Fibroblast of lung (primary cell): Measurements from ENCODE around the gene TPRG1L. TPM values are rescaled to one million over a fixed set of nuclear protein-coding genes. Genes with fewer than 3 reads are reported as not detected.

Experiments used
- DNase-seq, 2 donors: peaks; one replicate each; pipeline versions ENCODE4 v3.0.0 to v3.0.0-alpha.2; 2010; ENCODE audit warnings: low read depth in 2 of 2
- H2AFZ ChIP-seq: 2 replicates; pipeline ENCODE4 v1.5.1; 2012; ENCODE audit warnings: low read length, control low read depth, inconsistent platforms
- H3K27ac ChIP-seq: 2 replicates; pipeline ENCODE4 v1.5.1; 2011; ENCODE audit warnings: low read length, control low read depth; ENCODE audit not compliant: insufficient read depth
- H3K27me3 ChIP-seq: 2 replicates; pipeline ENCODE4 v1.5.1; 2011; ENCODE audit warnings: mild to moderate bottlenecking, low read length; ENCODE audit not compliant: control insufficient read depth, insufficient read depth
- H3K36me3 ChIP-seq: 2 replicates; pipeline ENCODE4 v1.5.1; 2011; ENCODE audit warnings: low read length; ENCODE audit not compliant: control insufficient read depth, insufficient read depth
- H3K4me1 ChIP-seq: 2 replicates; pipeline ENCODE4 v1.5.1; 2011; ENCODE audit warnings: low read length; ENCODE audit not compliant: control insufficient read depth, insufficient read depth; ENCODE audit errors: extremely low read depth
- H3K4me2 ChIP-seq: 2 replicates; pipeline ENCODE4 v1.5.1; 2011; ENCODE audit warnings: low read length, control low read depth; ENCODE audit not compliant: insufficient read depth; ENCODE audit errors: extremely low read depth
- H3K4me3 ChIP-seq, 4 experiments: fragments of 200-600 bp in 1 of 4; sonication (generic) in 1 of 4; replicated peaks in 1 of 4; 2 replicates each; pipeline ENCODE4 v1.5.1; 2011 to 2016; ENCODE audit warnings: low read length in 4 of 4, low read depth in 3 of 4, mild to moderate bottlenecking in 3 of 4, control low read depth in 2 of 4, inconsistent platforms in 1 of 4, mixed read lengths in 1 of 4; ENCODE audit not compliant: insufficient read depth in 1 of 4; ENCODE audit errors: control extremely low read depth in 1 of 4
- H3K79me2 ChIP-seq: 2 replicates; pipeline ENCODE4 v1.5.1; 2012; ENCODE audit warnings: mild to moderate bottlenecking, low read length, inconsistent platforms; ENCODE audit not compliant: control insufficient read depth, insufficient read depth
- H3K9ac ChIP-seq: 2 replicates; pipeline ENCODE4 v1.5.1; 2011; ENCODE audit warnings: mild to moderate bottlenecking, low read length, control low read depth; ENCODE audit not compliant: insufficient read depth
- H3K9me3 ChIP-seq: 2 replicates; pipeline ENCODE4 v1.5.1; 2012; ENCODE audit warnings: low read depth, low read length; ENCODE audit not compliant: control insufficient read depth, insufficient read depth
- H4K20me1 ChIP-seq: 2 replicates; pipeline ENCODE4 v1.5.1; 2011; ENCODE audit warnings: low read length; ENCODE audit not compliant: control insufficient read depth, insufficient read depth; ENCODE audit errors: extremely low read depth
- CTCF ChIP-seq, 2 donors: IDR thresholded peaks in 1 of 2; conservative IDR thresholded peaks in 1 of 2; 1 replicate in 1 of 2; 2 replicates in 1 of 2; pipeline ENCODE4 v1.5.1; 2011 to 2012; ENCODE audit warnings: low read length in 2 of 2, control low read depth in 1 of 2, inconsistent platforms in 1 of 2, low read depth in 1 of 2, mild to moderate bottlenecking in 1 of 2
- EZH2 ChIP-seq: IDR thresholded peaks from 2 replicates; pipeline ENCODE4 v1.5.1; 2012; ENCODE audit warnings: low read length, control low read depth, mild to moderate bottlenecking; ENCODE audit errors: missing control alignments
- polyA plus RNA-seq, 2 donors: library from polyadenylated mRNA; depleted of rRNA in 1 of 2; stranded (reverse) in 1 of 2; unstranded in 1 of 2; fragments of >200 nt; gene quantifications; 2 replicates each; pipeline ENCODE4 v1.2.1, GENCODE V29; 2011 to 2012; ENCODE audit warnings: missing spikeins in 1 of 2
- total RNA-seq: library from RNA; depleted of rRNA; stranded (reverse); fragments of >200 nt; gene quantifications from 2 replicates; pipeline ENCODE4 v1.2.1, GENCODE V29; 2014

TPRG1L gene
- total and polyA plus RNA-seq, 2 donors (not counting 1 experiment from before 2014, with no cell fraction given), result 22.3 to 56.7 TPM

- Histone ChIP-seq H3K4me2 (no peak overlapping the region), H3K27ac (no peak overlapping the region), H3K9ac (no peak overlapping the region), H4K20me1 (no peaks in the 10 kb centered on the region), H3K9me3 (no peaks in the 10 kb centered on the region), H3K27me3 (peaks cover 40% of the 10 kb centered on the region), H3K36me3 (no peaks in the 10 kb centered on the region), H3K79me2 (no peaks in the 10 kb centered on the region), H3K4me3 (no peak overlapping the region), H2AFZ (no peak overlapping the region), H3K4me1 (no peaks in the 10 kb centered on the region)
- no peak for DNase-seq
- TF ChIP-seq EZH2 (no peak), CTCF (conservative IDR thresholded peaks at IDR 0.05 in 1 of 2, IDR thresholded peaks at IDR 0.05 in 1 of 2; ENCODE audit: low read depth in 1 of 2, low read length in 2 of 2) (no peak)
Measured at GRCh38 chr1:3653286-3653618, 28.4 kb downstream of the TPRG1L start.

- H3K79me2 ChIP-seq, result no peaks in the 10 kb centered on the region
- no peaks in the 10 kb centered on the region for H4K20me1 ChIP-seq
- peaks cover 40% of the 10 kb centered on the region for H3K27me3 ChIP-seq
- H3K36me3 ChIP-seq, result no peaks in the 10 kb centered on the region
- TF ChIP-seq EZH2 (no peak), CTCF (conservative IDR thresholded peaks at IDR 0.05 in 1 of 2, IDR thresholded peaks at IDR 0.05 in 1 of 2; ENCODE audit: low read depth in 1 of 2, low read length in 2 of 2) (no peak)
- H3K4me3 ChIP-seq, result no peak overlapping the region
- no peak overlapping the region for H3K27ac ChIP-seq
- no peak overlapping the region for H3K4me2 ChIP-seq
- H3K4me1 ChIP-seq, result no peaks in the 10 kb centered on the region
- no peak overlapping the region for H2AFZ ChIP-seq
- no peak overlapping the region for H3K9ac ChIP-seq
- DNase-seq, result no peak
- no peaks in the 10 kb centered on the region for H3K9me3 ChIP-seq
Measured at GRCh38 chr1:3654549-3655281, 29.9 kb downstream of the TPRG1L start.

- Histone ChIP-seq H3K36me3 (no peaks in the 10 kb centered on the region), H3K4me3 (no peak overlapping the region), H3K27me3 (peaks cover 26% of the 10 kb centered on the region), H3K9me3 (no peaks in the 10 kb centered on the region), H3K27ac (no peak overlapping the region), H3K79me2 (no peaks in the 10 kb centered on the region), H3K4me2 (no peak overlapping the region), H3K4me1 (no peaks in the 10 kb centered on the region), H2AFZ (no peak overlapping the region), H4K20me1 (no peaks in the 10 kb centered on the region), H3K9ac (no peak overlapping the region)
- DNase-seq, result no peak
- TF ChIP-seq EZH2 (no peak), CTCF (conservative IDR thresholded peaks at IDR 0.05 in 1 of 2, IDR thresholded peaks at IDR 0.05 in 1 of 2; ENCODE audit: low read depth in 1 of 2, low read length in 2 of 2) (no peak)
Measured at GRCh38 chr1:3656450-3657095, 31.8 kb downstream of the TPRG1L start.
